ENCODE data around the gene MGAT4B. TPM values are rescaled to one million over a fixed set of nuclear protein-coding genes. Genes with fewer than 3 reads are reported as not detected.
A peak's percentile ranks its signal among the peaks of the same experiment; 100 is the strongest.

Gene MGAT4B
- total and polyA plus RNA-seq, 9 donors: 34.4 to 83.8 (median 69.4) TPM

- Histone ChIP-seq H3K4me1 (ENCODE audit: control insufficient read depth, insufficient read depth, low read length) (peaks cover 33% of the 10 kb centered on the region), H3K27ac (ENCODE audit: low read length) (no peak overlapping the region), H3K4me3 (ENCODE audit: low read length) (no peak overlapping the region), H3K9me3 (replicated peaks; ENCODE audit: control insufficient read depth, low read depth, low read length) (no peaks in the 10 kb centered on the region), H3K27me3 (ENCODE audit: control insufficient read depth, insufficient read depth, low read length) (peaks cover 3% of the 10 kb centered on the region), H3K36me3 (ENCODE audit: control insufficient read depth, insufficient read depth, low read length) (peaks cover 45% of the 10 kb centered on the region)
- 79% methylated on average over 9 of the region's 12 CpGs for WGBS (ENCODE audit: insufficient coverage)
- no peak for DNase-seq
Observed at GRCh38 chr5:179800696-179801201, 5.9 kb downstream of the MGAT4B start.

GRCh38 chr5:179800071-179800695, 6.5 kb downstream of the MGAT4B start:
- 97% methylated on average over 15 of the region's 21 CpGs for WGBS (ENCODE audit: insufficient coverage)
- Histone ChIP-seq H3K4me1 (ENCODE audit: control insufficient read depth, insufficient read depth, low read length) (peaks cover 32% of the 10 kb centered on the region), H3K27ac (ENCODE audit: low read length) (no peak overlapping the region), H3K27me3 (ENCODE audit: control insufficient read depth, insufficient read depth, low read length) (peaks cover 4% of the 10 kb centered on the region), H3K4me3 (ENCODE audit: low read length) (no peak overlapping the region), H3K9me3 (replicated peaks; ENCODE audit: control insufficient read depth, low read depth, low read length) (no peaks in the 10 kb centered on the region), H3K36me3 (ENCODE audit: control insufficient read depth, insufficient read depth, low read length) (peaks cover 45% of the 10 kb centered on the region)
- no peak for DNase-seq

DNA sequence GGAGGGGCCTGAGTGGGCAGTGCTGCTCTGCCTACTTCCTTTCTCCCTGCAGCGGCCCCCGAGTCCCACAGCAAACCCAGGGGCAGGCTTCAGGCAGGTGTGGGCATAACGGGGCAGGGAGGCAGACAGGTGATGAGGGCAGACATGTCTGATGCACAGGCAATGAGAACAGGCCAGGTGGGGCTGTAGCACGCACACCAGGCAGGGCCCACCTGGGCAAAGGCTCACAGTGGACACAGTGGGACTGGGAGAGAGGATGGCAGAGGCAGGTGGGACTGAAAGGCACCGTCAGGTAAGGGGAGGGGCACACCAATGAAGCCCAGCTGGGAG, 7.1 kb downstream of the MGAT4B start:
- peaks cover 45% of the 10 kb centered on the region for H3K36me3 ChIP-seq (ENCODE audit: control insufficient read depth, insufficient read depth, low read length)
- H3K4me1 ChIP-seq (ENCODE audit: control insufficient read depth, insufficient read depth, low read length): peaks cover 32% of the 10 kb centered on the region
- H3K27ac ChIP-seq (ENCODE audit: low read length): no peak overlapping the region
- no peaks in the 10 kb centered on the region for H3K9me3 ChIP-seq (replicated peaks; ENCODE audit: control insufficient read depth, low read depth, low read length)
- H3K4me3 ChIP-seq (ENCODE audit: low read length): no peak overlapping the region
- H3K27me3 ChIP-seq (ENCODE audit: control insufficient read depth, insufficient read depth, low read length): peaks cover 9% of the 10 kb centered on the region
- WGBS (ENCODE audit: insufficient coverage): 97% methylated on average over 3 of the region's 5 CpGs
- no peak for DNase-seq

DNA sequence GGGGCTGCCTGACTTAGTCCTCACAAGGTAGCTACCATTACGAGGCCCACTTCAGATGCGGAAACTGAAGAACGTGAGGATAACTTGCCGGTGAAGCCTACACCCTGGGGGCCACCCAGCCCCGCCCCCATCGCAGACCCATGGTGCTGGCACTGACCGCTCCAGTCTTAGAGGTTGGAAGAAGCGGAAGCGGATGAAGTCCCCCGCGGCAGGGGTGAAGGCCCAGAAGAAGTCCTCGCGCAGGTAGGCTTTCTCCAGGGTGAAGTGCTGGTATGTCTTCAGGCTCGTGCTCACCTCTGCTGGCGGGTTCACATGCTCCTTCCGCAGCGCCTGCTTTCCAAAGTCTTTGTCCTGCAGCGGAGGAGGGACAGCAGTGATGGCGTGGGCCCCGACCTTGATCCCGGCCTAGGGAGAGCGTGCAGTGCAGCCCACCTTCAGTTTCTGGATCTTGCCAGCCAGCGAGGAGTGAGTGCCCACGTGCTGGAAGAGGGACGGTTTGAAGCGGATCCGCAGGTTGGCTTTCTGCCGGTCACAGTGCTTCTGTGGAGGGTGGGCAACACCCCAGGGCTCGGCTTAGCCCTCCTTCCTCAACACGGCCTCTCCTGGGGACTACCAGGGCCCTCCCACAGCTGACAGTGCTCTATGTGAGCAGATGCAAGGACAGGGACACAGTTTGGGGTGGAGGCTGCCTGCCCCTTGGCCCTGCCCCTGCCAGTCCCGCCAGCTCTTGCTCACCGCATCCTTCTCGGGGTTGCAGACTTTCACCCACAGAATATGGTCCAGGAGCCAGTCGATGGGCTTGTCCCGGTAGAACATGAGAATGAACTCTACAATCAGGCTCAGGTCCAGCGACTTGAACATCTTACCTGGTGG, 7.7 kb downstream of the MGAT4B start:
- H3K27me3 ChIP-seq (ENCODE audit: control insufficient read depth, insufficient read depth, low read length): peaks cover 9% of the 10 kb centered on the region
- H3K27ac ChIP-seq (ENCODE audit: low read length): no peak overlapping the region
- no peak for DNase-seq
- peaks cover 45% of the 10 kb centered on the region for H3K36me3 ChIP-seq (ENCODE audit: control insufficient read depth, insufficient read depth, low read length)
- no peaks in the 10 kb centered on the region for H3K9me3 ChIP-seq (replicated peaks; ENCODE audit: control insufficient read depth, low read depth, low read length)
- peaks cover 34% of the 10 kb centered on the region for H3K4me1 ChIP-seq (ENCODE audit: control insufficient read depth, insufficient read depth, low read length)
- H3K4me3 ChIP-seq (ENCODE audit: low read length): no peak overlapping the region
- 90% methylated on average over 29 of the region's 36 CpGs for WGBS (ENCODE audit: insufficient coverage)

- 93% methylated on average over 16 of the region's 23 CpGs for WGBS (ENCODE audit: insufficient coverage)
- DNase-seq: no peak
- peaks cover 45% of the 10 kb centered on the region for H3K36me3 ChIP-seq (ENCODE audit: control insufficient read depth, insufficient read depth, low read length)
- no peak overlapping the region for H3K27ac ChIP-seq (ENCODE audit: low read length)
- H3K9me3 ChIP-seq (replicated peaks; ENCODE audit: control insufficient read depth, low read depth, low read length): no peaks in the 10 kb centered on the region
- peaks cover 9% of the 10 kb centered on the region for H3K27me3 ChIP-seq (ENCODE audit: control insufficient read depth, insufficient read depth, low read length)
- H3K4me1 ChIP-seq (ENCODE audit: control insufficient read depth, insufficient read depth, low read length): peaks cover 36% of the 10 kb centered on the region
- no peak overlapping the region for H3K4me3 ChIP-seq (ENCODE audit: low read length)
Observed at GRCh38 chr5:179798144-179798770, 8.4 kb downstream of the MGAT4B start.

- peaks cover 9% of the 10 kb centered on the region for H3K27me3 ChIP-seq (ENCODE audit: control insufficient read depth, insufficient read depth, low read length)
- no peaks in the 10 kb centered on the region for H3K9me3 ChIP-seq (replicated peaks; ENCODE audit: control insufficient read depth, low read depth, low read length)
- DNase-seq: no peak
- peaks cover 45% of the 10 kb centered on the region for H3K36me3 ChIP-seq (ENCODE audit: control insufficient read depth, insufficient read depth, low read length)
- peaks cover 37% of the 10 kb centered on the region for H3K4me1 ChIP-seq (ENCODE audit: control insufficient read depth, insufficient read depth, low read length)
- WGBS (ENCODE audit: insufficient coverage): 92% methylated on average over 30 of the region's 30 CpGs
- no peak overlapping the region for H3K4me3 ChIP-seq (ENCODE audit: low read length)
- no peak overlapping the region for H3K27ac ChIP-seq (ENCODE audit: low read length)
Observed at GRCh38 chr5:179797741-179798140, 8.9 kb downstream of the MGAT4B start.

- 82% methylated on average over 15 of the region's 21 CpGs for WGBS (ENCODE audit: insufficient coverage)
- H3K27me3 ChIP-seq (ENCODE audit: control insufficient read depth, insufficient read depth, low read length): peaks cover 9% of the 10 kb centered on the region
- H3K27ac ChIP-seq (ENCODE audit: low read length): no peak overlapping the region
- H3K36me3 ChIP-seq (ENCODE audit: control insufficient read depth, insufficient read depth, low read length): peaks cover 45% of the 10 kb centered on the region
- peaks cover 35% of the 10 kb centered on the region for H3K4me1 ChIP-seq (ENCODE audit: control insufficient read depth, insufficient read depth, low read length)
- H3K9me3 ChIP-seq (replicated peaks; ENCODE audit: control insufficient read depth, low read depth, low read length): no peaks in the 10 kb centered on the region
- no peak for DNase-seq
- H3K4me3 ChIP-seq (ENCODE audit: low read length): no peak overlapping the region
Observed at GRCh38 chr5:179796877-179797608, 9.6 kb downstream of the MGAT4B start.

DNA sequence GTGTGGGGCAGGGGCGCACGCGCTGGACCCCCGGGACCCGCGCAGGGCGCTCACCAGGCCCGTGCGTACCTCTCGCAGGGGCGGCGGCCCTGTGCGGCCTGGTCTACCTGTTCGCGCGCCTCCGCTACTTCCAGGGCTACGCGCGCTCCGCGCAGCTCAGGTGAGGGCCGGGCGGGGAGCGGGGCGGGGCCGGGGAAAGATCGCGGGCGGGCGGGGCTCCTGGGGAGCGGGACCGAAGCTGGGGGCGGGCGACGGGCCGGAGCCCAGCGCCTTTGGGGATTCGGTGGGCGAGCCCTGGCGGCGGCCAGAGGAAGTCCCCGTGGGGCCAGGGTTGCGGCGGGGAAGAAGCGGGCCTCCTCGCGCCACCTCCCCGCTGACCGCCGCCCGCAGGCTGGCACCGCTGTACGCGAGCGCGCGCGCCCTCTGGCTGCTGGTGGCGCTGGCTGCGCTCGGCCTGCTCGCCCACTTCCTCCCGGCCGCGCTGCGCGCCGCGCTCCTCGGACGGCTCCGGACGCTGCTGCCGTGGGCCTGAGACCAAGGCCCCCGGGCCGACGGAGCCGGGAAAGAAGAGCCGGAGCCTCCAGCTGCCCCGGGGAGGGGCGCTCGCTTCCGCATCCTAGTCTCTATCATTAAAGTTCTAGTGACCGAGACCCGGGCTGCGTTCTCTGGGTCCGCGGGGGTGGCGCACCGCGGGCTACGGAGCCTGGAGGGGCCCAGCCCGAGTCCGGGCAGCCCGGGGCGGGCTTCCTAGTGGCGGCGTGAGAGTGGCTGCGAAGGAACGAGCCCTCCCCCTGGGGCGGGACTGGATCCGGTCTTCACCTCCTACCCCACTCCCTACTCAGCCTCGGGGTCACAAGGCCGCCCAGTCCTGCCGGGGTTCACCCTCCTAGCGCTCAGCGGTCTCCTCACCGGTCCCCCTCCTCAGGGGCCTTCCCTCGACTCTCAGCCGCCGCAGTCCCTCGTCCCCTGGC, 10.5 kb downstream of the MGAT4B start:
- H3K27ac ChIP-seq (ENCODE audit: low read length): no peak overlapping the region
- DNase-seq: peak; percentile 88
- peaks cover 34% of the 10 kb centered on the region for H3K4me1 ChIP-seq (ENCODE audit: control insufficient read depth, insufficient read depth, low read length)

More for the DNA sequence above, 10.5 kb downstream of the MGAT4B start:
- under 1% methylated on average over 99 of the region's 113 CpGs for WGBS (ENCODE audit: insufficient coverage)
- Histone ChIP-seq H3K36me3 (ENCODE audit: control insufficient read depth, insufficient read depth, low read length) (peaks cover 43% of the 10 kb centered on the region), H3K4me3 (ENCODE audit: low read length) (peak overlapping the region; percentile 54), H3K27me3 (ENCODE audit: control insufficient read depth, insufficient read depth, low read length) (peaks cover 9% of the 10 kb centered on the region), H3K9me3 (replicated peaks; ENCODE audit: control insufficient read depth, low read depth, low read length) (no peaks in the 10 kb centered on the region)
